Gastrocnemius medialis (tissue), 4 donors: ENCODE data around the gene ZDHHC21.

Source experiments
- POLR2A ChIP-seq, 2 donors: fragments of 450-650 bp; IDR thresholded peaks; one replicate each; pipeline ENCODE4 v1.6.1; 2017; ENCODE audit warnings: antibody characterized with exemption in 2 of 2, mild to moderate bottlenecking in 2 of 2, moderate library complexity in 2 of 2
- TF ChIP-seq, protein P1 (sequence below), 5 experiments: fragments of 450-650 bp in 3 of 5; fragments of 200-600 bp in 2 of 5; sonication (generic) in 2 of 5; IDR thresholded peaks in 4 of 5; conservative IDR thresholded peaks in 1 of 5; 1 replicate in 4 of 5; 2 replicates in 1 of 5; pipeline ENCODE4 v1.5.1; 2016 to 2019; ENCODE audit warnings: antibody characterized with exemption in 5 of 5, mild to moderate bottlenecking in 3 of 5, moderate library complexity in 3 of 5

DNA sequence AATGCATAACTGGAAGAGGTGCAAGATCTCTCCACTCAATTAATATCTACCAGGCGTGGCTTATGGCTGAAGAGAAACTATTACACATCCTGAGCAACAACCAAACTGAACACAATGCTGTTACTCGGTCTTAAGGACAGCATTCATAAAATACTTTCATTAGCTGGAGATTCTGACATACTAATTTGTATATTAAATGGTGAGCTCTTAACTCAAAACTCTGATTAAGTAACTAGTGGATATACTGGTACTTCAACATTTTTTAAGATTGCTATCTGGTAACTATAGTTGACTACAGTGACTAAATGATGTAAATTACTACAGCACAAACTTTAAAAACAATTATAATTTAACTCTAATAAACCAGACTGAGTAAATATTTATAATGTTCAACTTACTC lies 15.8 kb downstream of the ZDHHC21 start:
- TF ChIP-seq, protein P1, sequence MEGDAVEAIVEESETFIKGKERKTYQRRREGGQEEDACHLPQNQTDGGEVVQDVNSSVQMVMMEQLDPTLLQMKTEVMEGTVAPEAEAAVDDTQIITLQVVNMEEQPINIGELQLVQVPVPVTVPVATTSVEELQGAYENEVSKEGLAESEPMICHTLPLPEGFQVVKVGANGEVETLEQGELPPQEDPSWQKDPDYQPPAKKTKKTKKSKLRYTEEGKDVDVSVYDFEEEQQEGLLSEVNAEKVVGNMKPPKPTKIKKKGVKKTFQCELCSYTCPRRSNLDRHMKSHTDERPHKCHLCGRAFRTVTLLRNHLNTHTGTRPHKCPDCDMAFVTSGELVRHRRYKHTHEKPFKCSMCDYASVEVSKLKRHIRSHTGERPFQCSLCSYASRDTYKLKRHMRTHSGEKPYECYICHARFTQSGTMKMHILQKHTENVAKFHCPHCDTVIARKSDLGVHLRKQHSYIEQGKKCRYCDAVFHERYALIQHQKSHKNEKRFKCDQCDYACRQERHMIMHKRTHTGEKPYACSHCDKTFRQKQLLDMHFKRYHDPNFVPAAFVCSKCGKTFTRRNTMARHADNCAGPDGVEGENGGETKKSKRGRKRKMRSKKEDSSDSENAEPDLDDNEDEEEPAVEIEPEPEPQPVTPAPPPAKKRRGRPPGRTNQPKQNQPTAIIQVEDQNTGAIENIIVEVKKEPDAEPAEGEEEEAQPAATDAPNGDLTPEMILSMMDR (IDR thresholded peaks at IDR 0.05 in 4 of 5, conservative IDR thresholded peaks at IDR 0.05 in 1 of 5): no peak
- TF ChIP-seq POLR2A (IDR thresholded peaks at IDR 0.05): no peak
